ENCODE measurements around the gene NCOR2.

DNA sequence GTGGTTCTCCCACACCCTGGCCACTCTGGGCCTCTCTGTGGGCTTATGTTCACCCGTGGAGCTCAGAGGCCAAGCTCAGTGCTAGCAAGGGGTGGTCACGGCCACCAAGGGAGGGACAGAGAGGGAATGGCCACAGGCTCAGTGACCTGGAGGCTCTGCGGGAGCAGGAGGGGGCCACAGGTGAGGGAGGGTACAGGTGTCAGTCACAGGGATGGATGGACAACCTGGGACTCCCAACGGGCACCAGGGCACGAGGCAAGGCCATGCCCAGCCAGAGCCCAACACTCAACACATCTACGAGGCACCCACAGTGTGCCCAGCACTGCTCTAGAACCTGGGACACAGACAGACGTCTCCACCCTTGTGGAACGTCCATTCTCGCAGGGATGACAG, 11.3 kb downstream of the NCOR2 start:
- TF ChIP-seq, protein P1, sequence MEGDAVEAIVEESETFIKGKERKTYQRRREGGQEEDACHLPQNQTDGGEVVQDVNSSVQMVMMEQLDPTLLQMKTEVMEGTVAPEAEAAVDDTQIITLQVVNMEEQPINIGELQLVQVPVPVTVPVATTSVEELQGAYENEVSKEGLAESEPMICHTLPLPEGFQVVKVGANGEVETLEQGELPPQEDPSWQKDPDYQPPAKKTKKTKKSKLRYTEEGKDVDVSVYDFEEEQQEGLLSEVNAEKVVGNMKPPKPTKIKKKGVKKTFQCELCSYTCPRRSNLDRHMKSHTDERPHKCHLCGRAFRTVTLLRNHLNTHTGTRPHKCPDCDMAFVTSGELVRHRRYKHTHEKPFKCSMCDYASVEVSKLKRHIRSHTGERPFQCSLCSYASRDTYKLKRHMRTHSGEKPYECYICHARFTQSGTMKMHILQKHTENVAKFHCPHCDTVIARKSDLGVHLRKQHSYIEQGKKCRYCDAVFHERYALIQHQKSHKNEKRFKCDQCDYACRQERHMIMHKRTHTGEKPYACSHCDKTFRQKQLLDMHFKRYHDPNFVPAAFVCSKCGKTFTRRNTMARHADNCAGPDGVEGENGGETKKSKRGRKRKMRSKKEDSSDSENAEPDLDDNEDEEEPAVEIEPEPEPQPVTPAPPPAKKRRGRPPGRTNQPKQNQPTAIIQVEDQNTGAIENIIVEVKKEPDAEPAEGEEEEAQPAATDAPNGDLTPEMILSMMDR (IDR thresholded peaks at IDR 0.05), result no peak
- TF ChIP-seq FOXJ3 (CRISPR knock-in tag; IDR thresholded peaks at IDR 0.05; ENCODE audit: borderline replicate concordance) (no peak), SMAD3 (CRISPR knock-in tag; IDR thresholded peaks at IDR 0.05; ENCODE audit: borderline replicate concordance) (no peak), E2F4 (CRISPR knock-in tag; IDR thresholded peaks at IDR 0.05; ENCODE audit: borderline replicate concordance, low read depth) (no peak), ZNF416 (CRISPR knock-in tag; IDR thresholded peaks at IDR 0.05) (no peak), PRDM15 (CRISPR knock-in tag; IDR thresholded peaks at IDR 0.05) (no peak), ZNF121 (CRISPR knock-in tag; IDR thresholded peaks at IDR 0.05) (no peak), SP1 (CRISPR knock-in tag; conservative IDR thresholded peaks at IDR 0.05) (no peak), ZNF512 (CRISPR knock-in tag; IDR thresholded peaks at IDR 0.05; ENCODE audit: borderline replicate concordance) (no peak), ELF4 (CRISPR knock-in tag; IDR thresholded peaks at IDR 0.05; ENCODE audit: low read depth) (no peak), RELA (CRISPR knock-in tag; IDR thresholded peaks at IDR 0.05; ENCODE audit: borderline replicate concordance) (no peak), USF2 (CRISPR knock-in tag; IDR thresholded peaks at IDR 0.05) (no peak)

All from WTC11 (cell line).